Type B pancreatic cell (in vitro differentiated cells): ENCODE measurements around the gene FAM229A. TPM values are rescaled to one million over a fixed set of nuclear protein-coding genes. Genes with fewer than 3 reads are reported as not detected.

Source experiments
- DNase-seq: peaks from one replicate; pipeline ENCODE4 v3.0.0; 2021; ENCODE audit warnings: mixed read lengths; ENCODE audit not compliant: unreplicated experiment; ENCODE audit errors: extremely low spot score
- H3K27ac Mint-ChIP-seq: 2 replicates; pipeline ENCODE4 v1.8.0; 2021; ENCODE audit warnings: mild to moderate bottlenecking, mixed read lengths
- H3K27me3 Mint-ChIP-seq: 2 replicates; pipeline ENCODE4 v1.8.0; 2021; ENCODE audit warnings: mixed read lengths
- H3K36me3 Mint-ChIP-seq: 2 replicates; pipeline ENCODE4 v1.8.0; 2021; ENCODE audit warnings: mixed read lengths
- H3K4me1 Mint-ChIP-seq: one replicate; pipeline ENCODE4 v1.8.0; 2021; ENCODE audit warnings: mixed read lengths; ENCODE audit not compliant: unreplicated experiment
- H3K4me3 Mint-ChIP-seq: 2 replicates; pipeline ENCODE4 v1.8.0; 2021; ENCODE audit warnings: mild to moderate bottlenecking, mixed read lengths
- H3K9me3 Mint-ChIP-seq: 2 replicates; pipeline ENCODE4 v1.8.0; 2021; ENCODE audit warnings: mixed read lengths
- CTCF ChIP-seq: fragments of 200-600 bp; sonication (generic); conservative IDR thresholded peaks from 2 replicates; pipeline ENCODE4 v1.5.0; 2021; ENCODE audit warnings: antibody characterized with exemption, mild to moderate bottlenecking
- total RNA-seq: library from RNA; stranded (reverse); gene quantifications from 2 replicates; pipeline ENCODE4 v1.2.1, GENCODE V29; 2021; ENCODE audit warnings: low replicate concordance

Gene FAM229A
- total RNA-seq, 1 donor from 2014 or later: 8.7 TPM

- TF ChIP-seq CTCF: no peak
- Mint-ChIP-seq H3K4me1 (no peaks in the 10 kb centered on the region), H3K27me3 (no peaks in the 10 kb centered on the region), H3K36me3 (peaks cover 25% of the 10 kb centered on the region), H3K9me3 (no peaks in the 10 kb centered on the region), H3K27ac (no peak overlapping the region), H3K4me3 (no peak overlapping the region)
- DNase-seq: no peak
Measured at GRCh38 chr1:32373996-32374592, 11.8 kb upstream of the FAM229A start.

- Mint-ChIP-seq H3K4me3 (no peak overlapping the region), H3K9me3 (no peaks in the 10 kb centered on the region), H3K27ac (no peak overlapping the region), H3K27me3 (no peaks in the 10 kb centered on the region), H3K4me1 (no peaks in the 10 kb centered on the region), H3K36me3 (peaks cover 15% of the 10 kb centered on the region)
- no peak for TF ChIP-seq CTCF
- no peak for DNase-seq
Measured at GRCh38 chr1:32372149-32372756, 10.0 kb upstream of the FAM229A start.

GRCh38 chr1:32367912-32368635, 5.8 kb upstream of the FAM229A start:
- Mint-ChIP-seq H3K27ac (no peak overlapping the region), H3K4me3 (no peak overlapping the region), H3K4me1 (no peaks in the 10 kb centered on the region), H3K36me3 (peaks cover 20% of the 10 kb centered on the region), H3K27me3 (no peaks in the 10 kb centered on the region), H3K9me3 (no peaks in the 10 kb centered on the region)
- DNase-seq: no peak
- TF ChIP-seq CTCF: no peak

GRCh38 chr1:32365445-32365844, 3.2 kb upstream of the FAM229A start:
- DNase-seq: no peak
- no peaks in the 10 kb centered on the region for H3K9me3 Mint-ChIP-seq
- no peak overlapping the region for H3K4me3 Mint-ChIP-seq
- H3K36me3 Mint-ChIP-seq: peaks cover 25% of the 10 kb centered on the region
- no peak for TF ChIP-seq CTCF
- peaks cover 10% of the 10 kb centered on the region for H3K4me1 Mint-ChIP-seq
- no peak overlapping the region for H3K27ac Mint-ChIP-seq
- peaks cover 5% of the 10 kb centered on the region for H3K27me3 Mint-ChIP-seq

- Mint-ChIP-seq H3K4me1 (peaks cover 11% of the 10 kb centered on the region), H3K27ac (no peak overlapping the region), H3K4me3 (no peak overlapping the region), H3K9me3 (no peaks in the 10 kb centered on the region), H3K36me3 (peaks cover 26% of the 10 kb centered on the region), H3K27me3 (peaks cover 5% of the 10 kb centered on the region)
- no peak for DNase-seq
- no peak for TF ChIP-seq CTCF
Measured at GRCh38 chr1:32364836-32365235, 2.6 kb upstream of the FAM229A start.
